Measurements from ENCODE around the gene TBX10. TPM values are rescaled to one million over a fixed set of nuclear protein-coding genes. Genes with fewer than 3 reads are reported as not detected.
"Not testable (repeated sequence)": the region's sequence is repeated elsewhere in the genome, so short reads cannot be mapped to it uniquely, and the experiment has no call there.

Gene TBX10
- not detected for total RNA-seq

DNA sequence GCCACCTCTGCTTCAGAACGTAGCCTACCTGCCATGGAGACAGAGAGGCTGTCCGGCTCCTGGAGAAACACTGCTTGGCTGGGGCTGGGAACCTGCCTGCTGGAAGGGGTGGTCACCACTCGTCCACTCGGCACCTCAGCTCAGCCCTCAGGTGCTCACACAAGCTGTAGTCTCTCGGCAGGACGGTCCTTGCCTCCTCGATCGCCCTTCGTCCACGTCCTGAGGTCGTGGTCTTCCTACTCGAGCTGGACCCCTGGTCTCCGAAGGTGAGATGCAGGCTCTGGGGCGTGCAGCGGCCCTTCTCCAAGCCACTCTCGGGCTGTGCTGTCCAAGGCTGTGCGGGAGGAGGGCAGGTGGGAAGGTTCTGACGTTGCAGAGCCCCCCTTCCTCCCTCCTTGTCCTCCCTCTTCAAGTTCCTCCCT, at the start of gene TBX10:
Gene TBX10, minus strand, starts transcription at position 326 of the 422 bp plus-strand sequence. Its CDS starts 291 bp downstream, at position 35.
- no peak for DNase-seq (ENCODE audit: low spot score)

DNA sequence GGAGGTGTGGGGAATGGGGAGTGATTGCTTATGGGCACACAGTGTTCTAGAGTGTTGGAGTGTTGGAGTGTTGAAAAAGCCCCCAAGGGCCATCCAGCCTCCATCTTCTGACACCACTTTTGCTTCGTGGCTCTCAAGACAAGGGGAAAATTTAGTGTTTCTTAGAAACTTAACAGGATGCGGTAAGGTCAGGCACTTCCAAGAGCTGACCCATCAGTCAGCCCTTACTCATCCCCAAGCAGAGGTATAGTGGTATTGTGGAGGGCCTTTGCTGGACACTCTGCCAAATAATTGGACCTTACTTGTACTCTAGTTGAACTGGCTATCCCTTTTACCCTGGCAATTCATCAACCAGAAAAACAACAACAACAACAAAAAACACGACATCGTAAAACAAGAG, 49.6 kb upstream of the TBX10 start:
- DNase-seq (ENCODE audit: low spot score): no peak

DNA sequence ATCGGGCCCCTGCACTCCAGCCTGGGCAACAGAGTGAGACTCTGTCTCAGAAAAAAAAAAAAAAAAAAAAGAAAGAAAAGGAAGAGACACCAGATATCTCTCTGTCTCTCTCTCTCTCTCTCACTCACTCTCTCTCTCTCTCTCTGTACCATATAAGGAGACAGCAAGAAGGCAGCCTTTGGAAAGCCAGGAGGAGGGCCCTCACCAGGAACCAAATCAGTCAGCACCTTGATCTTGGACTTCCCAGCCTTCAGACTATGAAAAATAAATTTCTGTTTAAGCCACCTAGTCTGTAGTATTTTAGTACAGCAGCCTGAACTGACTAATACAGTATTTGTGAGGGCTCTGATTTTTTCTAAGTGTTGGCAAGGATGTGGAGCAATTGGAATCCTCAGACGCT, 48.4 kb upstream of the TBX10 start:
- DNase-seq (ENCODE audit: low spot score): no peak

- not testable (repeated sequence) for DNase-seq (ENCODE audit: low spot score)
Measured at GRCh38 chr11:67685641-67686332, 46.2 kb upstream of the TBX10 start.

DNA sequence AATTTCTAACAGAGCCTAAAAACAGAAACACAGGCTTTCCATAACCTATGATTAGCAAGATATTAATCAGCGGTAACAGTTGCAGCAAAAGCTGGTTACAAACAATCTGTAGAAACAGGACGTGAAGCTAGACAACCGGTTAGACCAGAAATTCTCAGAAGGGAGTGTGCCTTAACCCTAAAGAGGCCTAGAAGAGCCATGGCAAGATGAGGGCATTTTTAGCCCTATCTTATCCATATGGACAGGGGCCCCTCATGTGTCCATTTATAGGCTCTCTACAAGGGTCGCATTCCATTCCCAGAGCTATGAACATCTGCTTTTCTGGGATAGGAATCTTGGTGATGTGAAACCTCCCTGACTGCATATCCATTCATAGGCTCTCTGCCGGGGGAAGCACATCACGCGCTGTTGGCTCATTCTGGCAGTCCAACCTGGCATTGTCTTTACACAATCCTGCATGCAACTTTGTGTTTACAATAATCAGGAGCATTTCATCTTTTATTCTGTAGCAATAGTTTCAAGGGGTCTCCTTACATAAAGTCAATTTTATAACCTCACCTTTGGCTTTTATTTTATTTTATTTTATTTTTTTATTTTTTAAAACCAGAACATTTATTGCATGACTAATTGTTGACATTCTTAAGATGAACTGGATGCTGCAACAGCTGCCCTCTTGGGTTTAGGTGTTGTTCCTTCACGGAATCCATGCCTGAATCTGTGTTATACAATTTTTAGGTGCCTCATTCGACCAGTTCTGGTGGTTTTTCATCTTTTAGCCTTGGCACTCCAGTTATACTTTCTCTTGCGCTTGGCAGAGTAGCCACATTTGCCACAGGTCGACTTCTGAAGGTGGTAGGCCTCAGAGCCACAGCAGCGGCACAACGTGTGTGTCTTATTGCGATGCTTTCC, 42.8 kb upstream of the TBX10 start:
- peak; percentile 49 for DNase-seq (ENCODE audit: low spot score)

DNA sequence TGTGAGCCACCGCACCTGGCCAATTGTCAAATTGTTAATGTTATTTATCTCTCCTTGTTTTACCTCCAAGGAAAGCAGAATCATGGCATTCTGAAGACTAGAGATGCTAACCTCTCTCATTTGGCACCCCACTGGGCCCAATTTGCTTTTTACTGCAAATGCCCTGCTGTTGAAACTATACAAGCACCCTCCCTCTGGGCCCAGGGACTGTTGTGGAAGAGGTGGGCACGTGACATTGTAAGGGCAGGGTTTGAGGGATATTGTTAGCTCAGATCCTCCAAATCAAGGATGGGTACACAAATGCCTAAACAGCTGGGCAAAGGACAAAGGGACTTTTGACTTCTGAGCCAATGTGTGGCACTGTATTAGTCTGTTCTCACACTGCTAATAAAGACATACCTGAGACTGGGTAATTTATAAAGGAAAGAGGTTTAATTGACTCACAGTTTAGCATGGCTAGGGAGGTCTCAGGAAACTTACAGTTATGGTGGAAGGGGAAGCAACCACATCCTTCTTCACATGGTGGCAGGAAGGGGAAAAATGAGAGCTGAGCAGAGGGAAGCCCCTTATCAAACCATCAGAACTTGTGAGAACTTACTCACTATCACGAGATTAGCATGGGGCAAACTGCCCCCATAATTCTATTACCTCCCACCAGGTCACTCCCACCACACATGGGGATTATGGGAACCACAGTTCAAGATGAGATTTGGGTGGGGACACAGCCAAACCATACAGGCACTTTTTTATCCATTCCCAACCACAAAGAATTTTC, 41.3 kb upstream of the TBX10 start:
- peak; percentile 13 for DNase-seq (ENCODE audit: low spot score)

GRCh38 chr11:67675058-67675747, 35.6 kb upstream of the TBX10 start:
- DNase-seq (ENCODE audit: low spot score): peak; percentile 34

DNA sequence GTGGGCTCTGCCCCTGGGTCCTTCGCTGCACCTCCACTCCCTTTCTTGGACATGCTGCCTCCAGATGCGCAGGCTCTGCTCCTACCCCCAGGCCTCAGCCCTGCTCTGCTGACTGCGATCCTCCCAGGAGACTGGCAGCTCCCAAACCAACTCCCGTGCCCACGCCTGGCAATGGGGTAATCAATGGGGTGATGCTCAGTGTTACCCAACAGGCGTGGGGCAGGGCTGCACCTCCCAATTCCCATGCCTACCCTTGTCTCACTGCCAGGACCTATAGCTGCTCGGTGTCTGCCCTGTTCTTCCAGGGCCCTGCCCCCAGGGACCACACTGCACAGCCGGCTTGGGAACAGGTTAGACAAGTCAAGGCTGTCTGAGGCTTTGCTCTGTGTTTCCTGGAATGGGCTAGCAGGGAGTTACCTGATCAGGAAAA, 34.9 kb upstream of the TBX10 start, which contains the start of gene ALDH3B2:
Gene ALDH3B2, minus strand, starts transcription at position 182 of the 430 bp plus-strand sequence. CDS start 7,688 bp downstream, outside the sequence.
- peak; percentile 88 for DNase-seq (ENCODE audit: low spot score)

- no peak for DNase-seq (ENCODE audit: low spot score)
Measured at GRCh38 chr11:67673902-67674301, 34.3 kb upstream of the TBX10 start.

GRCh38 chr11:67673358-67673757, 33.8 kb upstream of the TBX10 start:
- DNase-seq (ENCODE audit: low spot score): peak; percentile 36

- DNase-seq (ENCODE audit: low spot score): peak; percentile 38
Measured at GRCh38 chr11:67671211-67671520, 31.6 kb upstream of the TBX10 start.

DNA sequence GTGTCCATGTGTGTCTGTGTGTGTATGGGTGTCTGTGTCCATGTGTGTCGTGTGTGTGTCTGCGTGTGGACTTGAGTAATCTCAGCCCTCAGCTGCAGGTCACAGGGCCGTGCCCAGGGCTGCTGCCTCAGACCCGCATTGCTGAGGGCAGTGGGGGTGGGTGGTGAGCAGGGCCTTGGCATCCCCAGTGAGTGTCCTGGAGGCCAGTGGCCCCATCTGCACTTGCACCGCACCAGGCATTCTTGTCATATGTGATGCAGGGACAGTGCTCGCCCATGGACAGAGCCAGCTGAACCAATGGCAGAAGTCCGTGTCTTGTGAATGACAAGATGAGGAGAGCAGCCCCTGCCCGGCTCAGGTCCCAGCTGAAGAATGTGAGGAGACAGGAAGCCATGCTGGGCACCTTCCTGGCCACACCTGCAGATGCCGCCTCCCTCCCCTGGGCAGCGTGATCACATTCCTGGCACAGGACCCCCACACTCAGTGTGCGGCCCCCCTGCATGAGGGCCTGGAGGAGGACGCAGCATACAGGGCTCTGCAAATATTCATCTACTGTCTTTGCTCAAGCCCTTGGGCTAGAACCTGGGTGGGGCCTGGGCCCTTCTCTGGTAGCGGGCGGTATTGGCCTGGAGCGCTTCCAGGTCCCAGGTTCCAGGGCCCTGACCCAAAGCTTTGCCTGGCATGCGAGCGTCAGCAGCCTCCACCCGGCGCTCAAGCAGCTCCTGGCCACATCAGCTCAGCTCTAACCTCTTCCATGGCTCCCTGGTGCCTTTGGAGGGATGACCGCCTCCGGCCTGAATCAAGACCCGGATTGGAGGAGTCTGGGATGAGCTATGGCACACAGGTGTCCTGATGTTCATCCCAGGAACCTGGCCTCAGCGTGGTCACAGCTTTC, 31.0 kb upstream of the TBX10 start:
- DNase-seq (ENCODE audit: low spot score): peak; percentile 39

DNA sequence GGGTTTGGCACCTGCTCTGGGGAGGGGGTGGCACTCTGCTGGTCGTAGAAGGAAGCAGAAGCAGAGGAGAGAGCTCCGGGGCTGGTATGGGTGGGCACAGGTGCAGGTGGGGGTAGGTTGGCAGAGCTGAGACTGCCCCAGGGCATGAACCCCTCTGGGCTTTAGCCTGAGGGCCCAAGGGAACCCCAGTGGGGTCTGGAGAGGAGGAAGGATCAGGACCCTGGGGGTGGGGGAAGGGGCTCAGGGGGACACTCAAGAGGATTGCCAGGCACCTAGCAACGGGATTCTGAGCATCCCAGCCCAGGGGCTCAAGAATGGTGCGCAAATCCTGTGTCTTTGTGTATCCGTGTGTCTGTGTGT, 28.6 kb upstream of the TBX10 start:
- DNase-seq (ENCODE audit: low spot score): peak; percentile 37

- DNase-seq (ENCODE audit: low spot score): peak; percentile 38
Measured at GRCh38 chr11:67667490-67668191, 28.1 kb upstream of the TBX10 start.

DNA sequence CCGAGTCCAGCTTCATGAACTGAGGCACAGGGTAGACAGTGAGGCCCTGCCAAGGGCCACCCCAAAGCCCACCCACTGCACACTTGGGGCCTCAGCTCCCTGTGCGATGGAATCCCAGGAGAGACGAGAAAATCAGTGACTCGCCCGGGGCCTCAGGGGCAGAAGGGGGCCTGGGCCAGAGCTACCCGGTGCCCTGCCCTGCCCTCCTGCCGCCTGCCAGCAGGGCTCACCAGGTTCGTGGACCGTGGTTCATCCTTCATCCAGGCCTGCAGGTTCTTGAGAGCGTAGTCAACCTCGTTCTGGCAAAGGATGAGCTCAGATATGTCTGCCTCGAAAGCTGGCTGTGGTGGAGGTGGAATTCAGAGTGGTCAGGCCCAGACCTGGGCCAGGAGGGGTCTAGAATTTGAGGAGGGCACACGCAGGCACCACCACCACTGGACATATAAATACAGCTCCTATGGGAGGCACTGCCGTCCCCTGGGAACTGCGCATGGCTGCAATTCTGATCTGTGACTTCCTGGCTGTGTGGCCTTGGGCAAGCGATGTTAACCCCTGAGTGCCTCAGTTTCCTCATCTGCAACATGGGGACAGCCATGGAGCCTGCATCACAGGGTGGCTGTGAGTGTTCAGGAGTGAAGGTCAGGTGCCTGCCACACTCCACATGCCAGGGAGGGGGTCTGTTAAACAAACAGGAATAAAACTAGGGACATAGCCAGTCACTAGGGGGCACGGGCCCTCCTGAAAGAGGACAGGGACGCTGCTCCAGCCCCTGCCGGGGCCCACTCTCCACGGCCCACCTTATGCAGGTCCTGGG, 27.3 kb upstream of the TBX10 start:
- no peak for DNase-seq (ENCODE audit: low spot score)

DNA sequence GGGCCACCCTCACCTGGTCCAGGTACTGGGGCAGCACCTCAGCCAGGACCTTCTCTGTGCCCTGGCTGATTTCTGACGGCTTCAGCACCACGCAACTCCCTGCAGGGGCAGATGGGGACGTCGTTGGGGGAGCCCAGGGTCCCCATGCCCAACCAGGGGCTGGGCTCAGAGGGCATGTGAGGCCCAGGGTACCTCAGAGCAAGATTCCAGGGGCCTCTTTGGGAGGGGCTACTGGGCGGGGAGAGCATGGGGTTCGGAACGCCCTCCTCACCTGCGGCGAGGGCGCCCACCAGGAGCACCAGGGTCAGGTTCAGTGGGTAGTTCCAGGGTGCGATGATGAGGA, 26.7 kb upstream of the TBX10 start:
- no peak for DNase-seq (ENCODE audit: low spot score)

DNA sequence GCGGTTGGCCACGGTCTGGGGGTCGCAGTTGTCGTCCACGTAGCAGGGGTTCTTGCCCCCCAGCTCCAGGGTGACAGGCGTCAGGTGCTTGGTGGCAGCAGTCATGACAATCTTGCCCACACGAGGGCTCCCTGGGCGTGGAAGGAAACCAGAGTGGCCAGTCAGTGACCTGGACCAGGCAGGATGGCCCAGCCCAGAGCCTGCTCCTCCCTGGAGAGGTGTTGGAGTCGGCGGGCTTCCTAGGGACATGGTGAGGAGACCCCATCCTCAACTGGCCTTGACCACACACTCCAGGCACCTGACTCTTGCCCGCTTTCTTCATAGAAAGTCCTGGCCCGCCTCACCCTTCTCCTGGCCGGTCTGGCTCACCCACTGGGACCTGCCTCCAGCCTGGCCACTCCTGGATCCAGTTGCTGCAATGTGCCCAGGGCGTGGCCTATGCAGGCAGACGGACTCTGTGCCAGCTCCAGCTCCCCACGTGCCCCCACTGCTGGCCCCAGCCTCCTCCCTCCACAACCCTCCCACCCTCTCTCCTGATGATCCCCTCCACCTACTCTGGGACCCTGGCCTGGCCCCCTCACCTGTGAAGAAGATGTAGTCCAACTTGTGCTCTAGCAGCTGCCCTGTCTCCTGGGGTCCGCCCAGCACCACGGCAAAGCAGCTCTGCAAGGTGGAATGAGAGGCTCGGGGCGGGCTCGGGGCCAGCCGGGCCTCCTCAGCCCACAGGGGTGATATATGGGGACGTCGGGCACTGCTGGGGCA, 26.2 kb upstream of the TBX10 start:
- DNase-seq (ENCODE audit: low spot score): no peak
